ENCODE data around the gene CAST. TPM values are rescaled to one million over a fixed set of nuclear protein-coding genes. Genes with fewer than 3 reads are reported as not detected.

Gene CAST
- polyA plus RNA-seq, 1 experiment: 191 TPM

DNA sequence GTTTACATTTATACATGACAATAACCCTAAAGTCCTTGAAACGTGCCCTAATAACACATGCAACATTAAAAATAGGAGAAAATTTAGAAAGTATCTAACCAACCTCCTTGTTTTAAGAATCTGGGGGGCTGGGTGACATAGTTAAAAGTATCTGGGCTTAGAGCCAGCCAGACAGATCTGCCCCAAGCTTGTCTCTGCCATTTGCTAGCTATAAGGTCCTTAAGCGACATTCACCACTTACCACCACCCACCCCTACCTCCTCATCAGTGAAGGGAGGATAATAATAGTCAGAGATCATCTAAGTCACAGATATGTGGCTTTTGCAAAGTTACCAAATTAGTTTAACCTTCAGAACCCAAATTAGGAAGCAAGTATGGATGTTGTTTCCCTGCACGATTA is 33.8 kb upstream of the CAST start:
- DNase-seq (ENCODE audit: low read depth, low spot score): no peak
- Histone ChIP-seq H3K4me3 (ENCODE audit: low read depth, low read length) (no peak overlapping the region), H3K27me3 (ENCODE audit: control insufficient read depth, insufficient read depth, low read length) (no peaks in the 10 kb centered on the region), H3K9me3 (ENCODE audit: control insufficient read depth, insufficient read depth, low read length) (no peaks in the 10 kb centered on the region), H3K27ac (ENCODE audit: low read depth, low read length) (no peak overlapping the region)
- TF ChIP-seq, protein P1, sequence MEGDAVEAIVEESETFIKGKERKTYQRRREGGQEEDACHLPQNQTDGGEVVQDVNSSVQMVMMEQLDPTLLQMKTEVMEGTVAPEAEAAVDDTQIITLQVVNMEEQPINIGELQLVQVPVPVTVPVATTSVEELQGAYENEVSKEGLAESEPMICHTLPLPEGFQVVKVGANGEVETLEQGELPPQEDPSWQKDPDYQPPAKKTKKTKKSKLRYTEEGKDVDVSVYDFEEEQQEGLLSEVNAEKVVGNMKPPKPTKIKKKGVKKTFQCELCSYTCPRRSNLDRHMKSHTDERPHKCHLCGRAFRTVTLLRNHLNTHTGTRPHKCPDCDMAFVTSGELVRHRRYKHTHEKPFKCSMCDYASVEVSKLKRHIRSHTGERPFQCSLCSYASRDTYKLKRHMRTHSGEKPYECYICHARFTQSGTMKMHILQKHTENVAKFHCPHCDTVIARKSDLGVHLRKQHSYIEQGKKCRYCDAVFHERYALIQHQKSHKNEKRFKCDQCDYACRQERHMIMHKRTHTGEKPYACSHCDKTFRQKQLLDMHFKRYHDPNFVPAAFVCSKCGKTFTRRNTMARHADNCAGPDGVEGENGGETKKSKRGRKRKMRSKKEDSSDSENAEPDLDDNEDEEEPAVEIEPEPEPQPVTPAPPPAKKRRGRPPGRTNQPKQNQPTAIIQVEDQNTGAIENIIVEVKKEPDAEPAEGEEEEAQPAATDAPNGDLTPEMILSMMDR (IDR thresholded peaks at IDR 0.05; ENCODE audit: low read depth, low read length): no peak
- CTCF ChIA-PET: no interaction called here
- POLR2A ChIA-PET: no interaction called here

DNA sequence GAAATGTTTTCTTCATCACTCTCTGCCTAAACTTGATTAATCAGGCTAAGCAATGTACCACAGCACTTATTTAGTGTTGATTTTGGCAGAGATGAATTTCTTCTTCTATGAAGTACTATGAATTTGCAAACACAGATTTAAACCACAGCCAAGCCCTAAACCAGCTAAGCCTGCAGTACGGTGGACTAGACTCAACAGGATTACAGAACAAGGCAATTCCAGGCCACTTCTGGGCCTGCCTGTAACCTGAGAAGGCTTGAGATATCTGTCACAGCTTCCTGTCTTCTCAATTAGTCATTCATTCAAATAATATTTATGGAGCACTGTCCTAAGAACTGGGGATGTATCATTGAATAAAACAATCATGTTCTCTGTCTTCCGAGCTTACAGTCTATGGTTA is 32.4 kb upstream of the CAST start:
- H3K9me3 ChIP-seq (ENCODE audit: control insufficient read depth, insufficient read depth, low read length): no peaks in the 10 kb centered on the region
- no peak overlapping the region for H3K27ac ChIP-seq (ENCODE audit: low read depth, low read length)
- H3K4me3 ChIP-seq (ENCODE audit: low read depth, low read length): no peak overlapping the region
- no peaks in the 10 kb centered on the region for H3K27me3 ChIP-seq (ENCODE audit: control insufficient read depth, insufficient read depth, low read length)
- POLR2A ChIA-PET: interaction anchor here (1.2 kb wide), 1 partner anchor 32 kb away, joined by 5 read pairs; the partner anchor contains the start of gene CAST
- CTCF ChIA-PET: interaction anchor here (0.7 to 1.7 kb wide), 2 partner anchors 27 to 100 kb away, joined by 3 to 5 read pairs; no protein-coding TSS in a partner anchor
- TF ChIP-seq, protein P1 (IDR thresholded peaks at IDR 0.05; ENCODE audit: low read depth, low read length): no peak
- no peak for DNase-seq (ENCODE audit: low read depth, low spot score)

DNA sequence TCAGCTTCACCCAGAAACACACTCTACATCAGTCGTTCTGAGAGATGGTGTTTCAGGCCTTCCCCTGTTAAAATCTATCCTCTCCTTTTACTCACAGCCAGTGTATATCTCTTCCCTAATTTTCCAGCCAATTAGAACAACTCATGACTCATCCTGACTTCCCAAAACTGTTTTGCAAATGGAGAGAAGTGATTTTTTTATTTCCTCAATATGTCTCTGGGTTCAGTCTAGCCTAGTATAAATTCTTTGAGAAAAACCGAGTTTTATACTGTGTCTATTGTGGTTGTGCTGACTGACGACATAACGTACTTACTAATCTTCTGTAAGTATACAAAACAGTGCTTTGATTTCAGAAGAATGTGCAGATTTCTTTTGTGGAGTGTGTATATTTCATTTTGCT is 28.4 kb upstream of the CAST start:
- no peaks in the 10 kb centered on the region for H3K9me3 ChIP-seq (ENCODE audit: control insufficient read depth, insufficient read depth, low read length)
- ChIA-PET CTCF (no interaction called here), POLR2A (no interaction called here)
- H3K27me3 ChIP-seq (ENCODE audit: control insufficient read depth, insufficient read depth, low read length): no peaks in the 10 kb centered on the region
- H3K4me3 ChIP-seq (ENCODE audit: low read depth, low read length): no peak overlapping the region
- no peak overlapping the region for H3K27ac ChIP-seq (ENCODE audit: low read depth, low read length)
- TF ChIP-seq, protein P1 (IDR thresholded peaks at IDR 0.05; ENCODE audit: low read depth, low read length): no peak
- DNase-seq (ENCODE audit: low read depth, low spot score): no peak

DNA sequence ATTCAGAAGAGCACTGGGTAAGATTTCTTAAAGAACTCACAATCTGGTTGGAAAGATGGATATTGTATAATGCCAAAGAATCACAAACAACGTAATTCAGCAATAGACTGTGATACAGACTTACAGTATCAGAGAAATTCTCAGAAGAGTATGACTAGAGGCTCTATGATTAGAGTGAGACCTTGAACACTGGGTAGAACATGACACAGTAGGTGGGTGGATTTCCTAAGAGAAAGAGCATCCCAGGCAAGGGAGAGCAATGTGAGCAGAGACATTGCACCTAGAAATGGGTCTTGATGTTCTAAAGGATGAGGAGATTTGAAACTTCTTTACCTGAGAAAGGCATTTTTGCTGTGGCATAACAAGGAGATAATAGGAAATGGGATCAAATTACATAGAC is 27.3 kb upstream of the CAST start:
- POLR2A ChIA-PET: no interaction called here
- no peaks in the 10 kb centered on the region for H3K9me3 ChIP-seq (ENCODE audit: control insufficient read depth, insufficient read depth, low read length)
- no peak overlapping the region for H3K27ac ChIP-seq (ENCODE audit: low read depth, low read length)
- no peak overlapping the region for H3K4me3 ChIP-seq (ENCODE audit: low read depth, low read length)
- TF ChIP-seq, protein P1 (IDR thresholded peaks at IDR 0.05; ENCODE audit: low read depth, low read length): no peak
- no peaks in the 10 kb centered on the region for H3K27me3 ChIP-seq (ENCODE audit: control insufficient read depth, insufficient read depth, low read length)
- CTCF ChIA-PET: interaction anchor here (0.9 kb wide), 2 partner anchors 33 to 52 kb away, joined by 3 read pairs; no protein-coding TSS in a partner anchor
- no peak for DNase-seq (ENCODE audit: low read depth, low spot score)

DNA sequence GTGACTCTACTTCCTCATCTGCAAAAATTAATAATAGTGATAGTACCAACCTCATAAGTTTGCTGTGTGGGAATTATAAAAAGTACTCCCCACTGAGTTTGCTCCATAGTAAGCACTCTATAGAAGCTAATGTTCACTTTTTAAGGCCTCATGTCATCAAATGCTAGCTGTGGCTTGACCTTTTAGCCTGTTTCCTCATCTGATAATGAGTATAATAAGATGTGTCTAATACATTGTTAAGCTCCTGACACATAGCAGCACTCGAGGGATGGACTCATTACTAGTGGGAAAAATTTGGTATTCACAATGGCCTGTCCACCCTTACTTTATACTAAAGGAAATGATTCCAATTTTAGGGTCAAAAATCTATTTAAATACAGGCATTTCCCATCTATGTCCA is 26.1 kb upstream of the CAST start:
- Histone ChIP-seq H3K4me3 (ENCODE audit: low read depth, low read length) (no peak overlapping the region), H3K27ac (ENCODE audit: low read depth, low read length) (no peak overlapping the region), H3K27me3 (ENCODE audit: control insufficient read depth, insufficient read depth, low read length) (no peaks in the 10 kb centered on the region), H3K9me3 (ENCODE audit: control insufficient read depth, insufficient read depth, low read length) (no peaks in the 10 kb centered on the region)
- DNase-seq (ENCODE audit: low read depth, low spot score): no peak
- TF ChIP-seq, protein P1 (IDR thresholded peaks at IDR 0.05; ENCODE audit: low read depth, low read length): no peak
- ChIA-PET POLR2A (interaction anchor here (0.6 kb wide), 1 partner anchor 25 kb away, joined by 5 read pairs; no protein-coding TSS in a partner anchor), CTCF (interaction anchor here (0.8 kb wide), 1 partner anchor 16 kb away, joined by 3 read pairs; no protein-coding TSS in a partner anchor)

Data from AG04450 (cell line).